Activated CD8-positive, alpha-beta T cell treated with anti-CD3 and anti-CD28 coated beads, Interleukin-2, amount 10 ng/mL, durations not matched to agents 7 days and 5 days (primary cell): ENCODE data around the gene PDCD7. TPM values are rescaled to one million over a fixed set of nuclear protein-coding genes. Genes with fewer than 3 reads are reported as not detected.
"Not testable (repeated sequence)": the region's sequence is repeated elsewhere in the genome, so short reads cannot be mapped to it uniquely, and the experiment has no call there.

Experiments
- ATAC-seq: fragments of 150-1000 bp; cut with Tn5 transposase; one replicate; pipeline ENCODE4 v1.10.0; 2021; ENCODE audit warnings: moderate library complexity
- CTCF ChIA-PET: fragments of 350-600 bp; sonication (Branson Sonifier 250); formaldehyde crosslinking; loops from one replicate; lab custom pipeline; 2021; ENCODE audit warnings: antibody characterized with exemption; lab: Charles Lee
- POLR2A ChIA-PET: fragments of 350-600 bp; sonication (Branson Sonifier 250); formaldehyde crosslinking; loops from one replicate; lab custom pipeline; 2021; ENCODE audit warnings: antibody characterized with exemption; lab: Charles Lee
- DNase-seq: peaks from one replicate; pipeline ENCODE4 v3.0.0-alpha.2; 2020
- H3K27ac Mint-ChIP-seq: one replicate; pipeline ENCODE4 v1.8.0; 2021; ENCODE audit warnings: mild to moderate bottlenecking, mixed read lengths
- H3K27me3 Mint-ChIP-seq: one replicate; pipeline ENCODE4 v1.8.0; 2021; ENCODE audit warnings: low read depth, mixed read lengths
- H3K36me3 Mint-ChIP-seq: one replicate; pipeline ENCODE4 v1.8.0; 2021; ENCODE audit warnings: low read depth, mixed read lengths
- H3K4me1 Mint-ChIP-seq: one replicate; pipeline ENCODE4 v1.8.0; 2021; ENCODE audit warnings: low read depth, mixed read lengths
- H3K4me3 Mint-ChIP-seq: one replicate; pipeline ENCODE4 v1.8.0; 2021; ENCODE audit warnings: mild to moderate bottlenecking, mixed read lengths
- H3K9me3 Mint-ChIP-seq: one replicate; pipeline ENCODE4 v1.8.0; 2022; ENCODE audit warnings: mixed read lengths; ENCODE audit not compliant: insufficient read depth
- total RNA-seq, 2 experiments: library from RNA; stranded (reverse); gene quantifications; one replicate each; pipeline ENCODE4 v1.2.3, GENCODE V29; 2021

PDCD7 gene
- total RNA-seq, 2 experiments from 2014 or later: 31.5 to 34.9 TPM

GRCh38 chr15:65115542-65115941, 18.1 kb downstream of the PDCD7 start:
- ATAC-seq (no peak), DNase-seq (no peak)
- ChIA-PET CTCF (interaction anchor here (1.5 to 2.4 kb wide), 3 partner anchors 14 to 182 kb away, joined by 3 to 9 read pairs (median 4); no protein-coding TSS in a partner anchor), POLR2A (no interaction called here)
- no peaks in the 10 kb centered on the region for H3K9me3 Mint-ChIP-seq
- peaks cover 47% of the 10 kb centered on the region for H3K36me3 Mint-ChIP-seq
- H3K4me3 Mint-ChIP-seq: no peak overlapping the region
- peaks cover 7% of the 10 kb centered on the region for H3K4me1 Mint-ChIP-seq
- no peaks in the 10 kb centered on the region for H3K27me3 Mint-ChIP-seq
- H3K27ac Mint-ChIP-seq: no peak overlapping the region

GRCh38 chr15:65115086-65115485, 18.5 kb downstream of the PDCD7 start, which contains the start of gene UBAP1L:
Gene UBAP1L (minus strand): TSS chr15:65115200. CDS start chr15:65106215, 8,985 bp downstream.
- no peak for DNase-seq
- H3K36me3 Mint-ChIP-seq: peaks cover 47% of the 10 kb centered on the region
- H3K27ac Mint-ChIP-seq: no peak within 1 kb of the TSS
- POLR2A ChIA-PET: no interaction called here
- ATAC-seq: no peak
- CTCF ChIA-PET: interaction anchor here (0.7 to 2.4 kb wide), 5 partner anchors 14 to 304 kb away, joined by 3 to 9 read pairs (median 4); no protein-coding TSS in a partner anchor
- H3K4me1 Mint-ChIP-seq: peaks cover 7% of the 10 kb centered on the region
- H3K4me3 Mint-ChIP-seq: no peak within 1 kb of the TSS
- no peaks in the 10 kb centered on the region for H3K9me3 Mint-ChIP-seq
- H3K27me3 Mint-ChIP-seq: no peaks in the 10 kb centered on the region

GRCh38 chr15:65110676-65111292, 22.8 kb downstream of the PDCD7 start:
- DNase-seq (no peak), ATAC-seq (no peak)
- H3K4me3 Mint-ChIP-seq: no peak overlapping the region
- ChIA-PET CTCF (no interaction called here), POLR2A (no interaction called here)
- no peaks in the 10 kb centered on the region for H3K27me3 Mint-ChIP-seq
- H3K27ac Mint-ChIP-seq: no peak overlapping the region
- no peaks in the 10 kb centered on the region for H3K9me3 Mint-ChIP-seq
- H3K36me3 Mint-ChIP-seq: peaks cover 25% of the 10 kb centered on the region
- no peaks in the 10 kb centered on the region for H3K4me1 Mint-ChIP-seq

GRCh38 chr15:65106011-65106590, 27.5 kb downstream of the PDCD7 start:
- no peaks in the 10 kb centered on the region for H3K27me3 Mint-ChIP-seq
- POLR2A ChIA-PET: no interaction called here
- no peaks in the 10 kb centered on the region for H3K9me3 Mint-ChIP-seq
- ATAC-seq (no peak), DNase-seq (no peak)
- H3K27ac Mint-ChIP-seq: no peak overlapping the region
- CTCF ChIA-PET: interaction anchor here (1.0 kb wide), 1 partner anchor 8 kb away, joined by 3 read pairs; no protein-coding TSS in a partner anchor
- H3K4me1 Mint-ChIP-seq: no peaks in the 10 kb centered on the region
- no peak overlapping the region for H3K4me3 Mint-ChIP-seq
- peaks cover 16% of the 10 kb centered on the region for H3K36me3 Mint-ChIP-seq

GRCh38 chr15:65105038-65105437, 28.6 kb downstream of the PDCD7 start:
- Mint-ChIP-seq H3K4me1 (no peaks in the 10 kb centered on the region), H3K27ac (no peak overlapping the region), H3K27me3 (no peaks in the 10 kb centered on the region), H3K36me3 (peaks cover 12% of the 10 kb centered on the region), H3K9me3 (no peaks in the 10 kb centered on the region), H3K4me3 (no peak overlapping the region)
- DNase-seq (no peak), ATAC-seq (no peak)
- CTCF ChIA-PET: interaction anchor here (1.7 kb wide), 1 partner anchor 19 kb away, joined by 4 read pairs; no protein-coding TSS in a partner anchor
- POLR2A ChIA-PET: no interaction called here

- Mint-ChIP-seq H3K4me1 (no peaks in the 10 kb centered on the region), H3K27me3 (no peaks in the 10 kb centered on the region), H3K4me3 (no peak overlapping the region), H3K36me3 (peaks cover 20% of the 10 kb centered on the region), H3K27ac (no peak overlapping the region), H3K9me3 (no peaks in the 10 kb centered on the region)
- ChIA-PET POLR2A (no interaction called here), CTCF (interaction anchor here (1.0 to 1.6 kb wide), 5 partner anchors 48 to 282 kb away, joined by 3 to 4 read pairs (median 3); no protein-coding TSS in a partner anchor)
- DNase-seq (no peak), ATAC-seq (no peak)
Measured at GRCh38 chr15:65102912-65103311, 30.7 kb downstream of the PDCD7 start.

- ChIA-PET CTCF (interaction anchor here (0.7 to 1.8 kb wide), 25 partner anchors 11 to 375 kb away, joined by 3 to 11 read pairs (median 4); partner anchors contain the start of gene UBAP1L), POLR2A (interaction anchor here (0.6 kb wide), 1 partner anchor 370 kb away, joined by 3 read pairs; no protein-coding TSS in a partner anchor)
- no peak overlapping the region for H3K27ac Mint-ChIP-seq
- no peak overlapping the region for H3K4me3 Mint-ChIP-seq
- peaks cover 20% of the 10 kb centered on the region for H3K36me3 Mint-ChIP-seq
- DNase-seq: no peak
- no peaks in the 10 kb centered on the region for H3K9me3 Mint-ChIP-seq
- no peaks in the 10 kb centered on the region for H3K27me3 Mint-ChIP-seq
- no peaks in the 10 kb centered on the region for H3K4me1 Mint-ChIP-seq
- no peak for ATAC-seq
Measured at GRCh38 chr15:65101891-65102708, 31.5 kb downstream of the PDCD7 start.

- peak; percentile 64 for DNase-seq
- Mint-ChIP-seq H3K36me3 (peaks cover 20% of the 10 kb centered on the region), H3K4me3 (no peak overlapping the region), H3K27ac (peak overlapping the region; percentile 14), H3K9me3 (no peaks in the 10 kb centered on the region), H3K27me3 (no peaks in the 10 kb centered on the region), H3K4me1 (no peaks in the 10 kb centered on the region)
- peak; percentile 47 for ATAC-seq
- POLR2A ChIA-PET: interaction anchor here (0.6 kb wide), 1 partner anchor 371 kb away, joined by 3 read pairs; no protein-coding TSS in a partner anchor
- CTCF ChIA-PET: interaction anchor here (0.7 to 1.8 kb wide), 24 partner anchors 10 to 374 kb away, joined by 3 to 11 read pairs (median 4); partner anchors contain the start of gene UBAP1L
Measured at GRCh38 chr15:65101411-65101890, 32.2 kb downstream of the PDCD7 start.

- H3K27me3 Mint-ChIP-seq: no peaks in the 10 kb centered on the region
- ChIA-PET POLR2A (no interaction called here), CTCF (interaction anchor here (1.5 to 1.8 kb wide), 3 partner anchors 45 to 66 kb away, joined by 6 to 8 read pairs (median 6); no protein-coding TSS in a partner anchor)
- no peak for ATAC-seq
- DNase-seq: no peak
- H3K27ac Mint-ChIP-seq: no peak overlapping the region
- H3K4me3 Mint-ChIP-seq: no peak overlapping the region
- H3K36me3 Mint-ChIP-seq: peaks cover 12% of the 10 kb centered on the region
- H3K9me3 Mint-ChIP-seq: no peaks in the 10 kb centered on the region
- no peaks in the 10 kb centered on the region for H3K4me1 Mint-ChIP-seq
Measured at GRCh38 chr15:65100442-65100841, 33.2 kb downstream of the PDCD7 start.

GRCh38 chr15:65099801-65100200, 33.8 kb downstream of the PDCD7 start:
- H3K4me3 Mint-ChIP-seq: not testable (repeated sequence)

GRCh38 chr15:65099336-65099735, 34.3 kb downstream of the PDCD7 start:
- CTCF ChIA-PET: interaction anchor here (1.7 kb wide), 1 partner anchor 44 kb away, joined by 6 read pairs; no protein-coding TSS in a partner anchor
- no peaks in the 10 kb centered on the region for H3K4me1 Mint-ChIP-seq
- no peak overlapping the region for H3K4me3 Mint-ChIP-seq
- no peak overlapping the region for H3K27ac Mint-ChIP-seq
- DNase-seq (no peak), ATAC-seq (no peak)
- H3K9me3 Mint-ChIP-seq: no peaks in the 10 kb centered on the region
- no peaks in the 10 kb centered on the region for H3K27me3 Mint-ChIP-seq
- POLR2A ChIA-PET: no interaction called here
- peaks cover 10% of the 10 kb centered on the region for H3K36me3 Mint-ChIP-seq

More at GRCh38 chr15:65099801-65100200, 33.8 kb downstream of the PDCD7 start:
- CTCF ChIA-PET: interaction anchor here (1.7 kb wide), 1 partner anchor 44 kb away, joined by 6 read pairs; no protein-coding TSS in a partner anchor
- H3K9me3 Mint-ChIP-seq, H3K4me1 Mint-ChIP-seq, DNase-seq, H3K27me3 Mint-ChIP-seq, POLR2A ChIA-PET, ATAC-seq, H3K36me3 Mint-ChIP-seq, H3K27ac Mint-ChIP-seq: not testable (repeated sequence)
